ENCODE measurements around the gene C17orf50.

DNA sequence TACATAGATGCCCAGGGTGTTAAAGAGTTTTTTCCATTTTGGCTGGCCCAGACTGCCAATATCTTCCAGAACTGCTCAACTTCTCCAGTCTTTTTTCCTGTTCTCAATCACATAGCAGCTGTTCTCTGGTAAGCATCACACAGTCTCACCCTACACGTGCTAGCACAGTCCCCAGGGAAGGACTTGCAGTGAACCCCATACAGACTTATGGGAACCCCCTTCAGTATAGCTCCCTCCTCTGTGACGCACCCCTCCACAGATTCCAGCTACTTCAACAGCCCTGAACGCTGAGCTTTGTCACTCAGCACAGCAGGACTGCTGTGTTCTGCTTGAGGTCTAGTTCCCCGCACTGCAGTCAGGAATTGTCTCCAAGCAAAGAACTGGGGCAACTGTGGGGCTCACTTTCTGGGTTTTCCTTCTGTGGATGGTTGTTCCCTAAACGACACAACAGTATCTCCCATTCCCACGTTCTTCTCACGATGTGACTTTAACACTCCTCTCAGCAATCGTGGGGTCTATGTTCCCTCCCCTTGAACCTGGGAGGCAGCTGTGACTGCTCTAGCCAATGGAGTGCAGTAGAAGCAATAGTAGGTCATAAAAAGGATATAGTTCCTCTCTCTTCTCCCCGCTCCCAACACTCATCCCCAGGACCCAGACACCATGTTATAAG lies 31.1 kb downstream of the C17orf50 start:
- TF ChIP-seq, protein P1, sequence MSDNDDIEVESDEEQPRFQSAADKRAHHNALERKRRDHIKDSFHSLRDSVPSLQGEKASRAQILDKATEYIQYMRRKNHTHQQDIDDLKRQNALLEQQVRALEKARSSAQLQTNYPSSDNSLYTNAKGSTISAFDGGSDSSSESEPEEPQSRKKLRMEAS (IDR thresholded peaks at IDR 0.05; ENCODE audit: low read depth, low read length): no peak
- TF ChIP-seq, protein P2, sequence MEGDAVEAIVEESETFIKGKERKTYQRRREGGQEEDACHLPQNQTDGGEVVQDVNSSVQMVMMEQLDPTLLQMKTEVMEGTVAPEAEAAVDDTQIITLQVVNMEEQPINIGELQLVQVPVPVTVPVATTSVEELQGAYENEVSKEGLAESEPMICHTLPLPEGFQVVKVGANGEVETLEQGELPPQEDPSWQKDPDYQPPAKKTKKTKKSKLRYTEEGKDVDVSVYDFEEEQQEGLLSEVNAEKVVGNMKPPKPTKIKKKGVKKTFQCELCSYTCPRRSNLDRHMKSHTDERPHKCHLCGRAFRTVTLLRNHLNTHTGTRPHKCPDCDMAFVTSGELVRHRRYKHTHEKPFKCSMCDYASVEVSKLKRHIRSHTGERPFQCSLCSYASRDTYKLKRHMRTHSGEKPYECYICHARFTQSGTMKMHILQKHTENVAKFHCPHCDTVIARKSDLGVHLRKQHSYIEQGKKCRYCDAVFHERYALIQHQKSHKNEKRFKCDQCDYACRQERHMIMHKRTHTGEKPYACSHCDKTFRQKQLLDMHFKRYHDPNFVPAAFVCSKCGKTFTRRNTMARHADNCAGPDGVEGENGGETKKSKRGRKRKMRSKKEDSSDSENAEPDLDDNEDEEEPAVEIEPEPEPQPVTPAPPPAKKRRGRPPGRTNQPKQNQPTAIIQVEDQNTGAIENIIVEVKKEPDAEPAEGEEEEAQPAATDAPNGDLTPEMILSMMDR (IDR thresholded peaks at IDR 0.05; ENCODE audit: low read depth, low read length): no peak
- TF ChIP-seq MYC (IDR thresholded peaks at IDR 0.05; ENCODE audit: low read depth, low read length): no peak
- TF ChIP-seq POLR2A (IDR thresholded peaks at IDR 0.05; ENCODE audit: extremely low read depth, insufficient read length): no peak

Data from NB4 (cell line).